HG02610 (cell line): ENCODE results near the gene ALKBH7.
"Not testable (repeated sequence)": the region's sequence is repeated elsewhere in the genome, so short reads cannot be mapped to it uniquely, and the experiment has no call there.

ENCODE experiments used
- ATAC-seq: cut with Tn5 transposase; IDR thresholded peaks from one replicate; pipeline ENCODE4 v1.9.1; 2021; ENCODE audit warnings: mild to moderate bottlenecking, moderate library complexity; ENCODE audit not compliant: unreplicated experiment

Gene ALKBH7

DNA sequence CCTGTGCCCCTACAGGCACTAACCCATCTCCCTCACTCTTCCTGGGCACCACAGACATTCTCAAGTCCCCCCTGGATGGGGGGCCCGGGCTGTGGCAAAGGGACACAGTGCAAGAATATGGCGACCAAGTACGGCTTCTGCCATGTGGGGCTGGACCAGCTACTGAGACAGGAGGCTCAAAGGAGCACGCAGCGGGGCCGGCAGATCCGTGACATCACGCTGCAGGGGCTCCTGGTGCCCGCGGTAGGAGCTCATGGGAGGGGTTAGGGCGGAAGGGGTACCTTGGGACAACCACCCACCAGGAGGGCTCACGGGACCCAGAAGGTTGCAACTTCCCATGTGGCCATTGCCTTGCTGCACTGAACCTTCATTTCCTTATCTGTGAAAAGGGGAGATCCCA, 23.7 kb downstream of the ALKBH7 start:
- ATAC-seq = no peak

DNA sequence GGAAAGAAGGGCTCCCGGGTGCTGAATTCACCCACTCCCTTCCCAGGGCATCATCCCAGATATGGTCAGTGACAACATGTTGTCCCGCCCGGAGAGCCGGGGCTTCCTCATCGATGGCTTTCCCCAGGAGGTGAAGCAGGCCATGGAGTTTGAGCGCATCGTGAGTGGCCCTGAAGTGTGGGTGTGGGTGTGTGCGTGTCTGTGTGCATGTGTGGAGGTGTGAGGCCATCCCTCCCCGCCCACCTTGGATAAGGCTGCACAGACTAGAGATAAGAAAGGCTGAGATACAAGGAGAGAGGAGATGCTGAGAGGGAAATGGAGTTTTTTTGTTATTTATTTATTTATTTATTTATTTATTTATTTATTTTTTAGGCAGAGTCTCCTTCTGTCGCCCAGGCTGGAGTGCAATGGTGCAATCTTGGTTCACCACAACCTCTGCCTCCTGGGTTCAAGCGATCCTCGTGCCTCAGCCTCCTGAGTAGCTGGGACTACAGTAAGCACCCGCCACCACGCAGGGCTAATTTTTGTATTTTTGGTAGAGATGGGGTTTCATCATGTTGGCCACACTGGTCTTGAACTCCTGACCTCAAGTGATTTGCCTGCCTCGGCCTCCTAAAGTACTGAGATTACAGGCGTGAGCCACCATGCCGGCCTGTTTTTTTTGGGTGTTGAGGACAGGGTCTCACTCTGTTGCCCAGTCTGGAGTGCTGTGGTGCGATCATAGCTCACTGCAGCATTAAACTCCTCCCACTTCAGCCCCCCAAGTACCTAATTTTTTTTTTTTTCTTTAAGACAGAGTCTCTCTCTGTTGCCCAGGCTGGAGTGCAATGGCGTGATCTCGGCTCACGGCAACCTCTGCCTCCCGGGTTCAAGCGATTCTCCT, 27.7 kb downstream of the ALKBH7 start:
- not testable (repeated sequence) for ATAC-seq

DNA sequence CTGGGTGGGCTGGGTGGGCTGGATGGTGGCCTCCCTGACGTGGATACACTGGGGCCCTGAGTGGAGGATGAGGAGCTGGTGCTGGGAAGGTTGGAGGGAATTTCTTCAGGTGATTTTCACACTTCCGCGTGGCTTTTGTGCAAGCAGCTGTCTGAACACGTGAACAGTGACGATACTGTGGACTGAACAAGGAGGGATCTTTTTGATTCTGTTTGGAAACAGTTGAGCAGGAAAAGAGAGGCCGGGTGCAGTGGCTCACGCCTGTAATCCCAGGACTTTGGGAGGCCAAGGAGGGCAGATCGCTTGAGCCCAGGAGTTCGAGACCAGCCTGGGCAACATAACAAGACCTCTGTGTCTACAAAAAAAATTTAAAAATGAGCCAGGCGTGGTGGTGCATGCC, 29.5 kb downstream of the ALKBH7 start:
- no peak for ATAC-seq

DNA sequence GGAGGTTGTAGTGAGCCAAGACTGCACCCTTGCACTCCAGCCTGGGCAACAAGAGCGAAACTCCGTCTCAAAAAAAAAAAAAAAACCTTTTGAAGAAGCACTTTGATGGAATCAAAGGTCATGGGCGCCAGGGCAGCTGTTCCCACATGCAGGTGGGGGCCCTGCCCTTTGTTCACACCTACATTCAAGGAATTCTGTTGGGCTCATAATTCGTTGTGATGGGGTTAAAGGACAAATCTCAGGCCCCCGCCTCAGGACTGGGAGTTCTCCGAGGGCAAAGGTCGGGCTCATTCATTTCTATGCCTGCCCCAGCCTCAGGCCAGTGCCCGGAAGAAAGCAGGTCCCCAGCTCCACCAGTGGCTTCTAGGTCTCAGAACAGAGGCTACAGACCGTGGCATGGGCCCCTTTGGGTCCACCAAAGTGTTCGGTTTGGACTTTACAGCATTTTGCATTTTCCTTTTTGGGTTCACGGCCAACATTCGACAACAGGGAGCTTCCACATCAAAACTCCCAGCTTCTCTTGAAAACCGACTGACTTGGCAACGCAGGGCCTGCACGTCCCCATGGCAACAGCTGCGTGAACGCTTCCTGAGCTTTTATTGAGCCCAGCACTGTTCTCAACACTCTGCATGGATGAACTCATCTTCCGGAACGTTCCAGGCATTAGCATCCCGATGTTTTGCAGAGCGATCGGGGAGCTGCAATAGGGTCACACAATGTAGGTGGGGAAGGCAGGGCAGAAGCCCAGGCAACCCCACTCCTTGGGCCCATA, 30.4 kb downstream of the ALKBH7 start:
- no peak for ATAC-seq

DNA sequence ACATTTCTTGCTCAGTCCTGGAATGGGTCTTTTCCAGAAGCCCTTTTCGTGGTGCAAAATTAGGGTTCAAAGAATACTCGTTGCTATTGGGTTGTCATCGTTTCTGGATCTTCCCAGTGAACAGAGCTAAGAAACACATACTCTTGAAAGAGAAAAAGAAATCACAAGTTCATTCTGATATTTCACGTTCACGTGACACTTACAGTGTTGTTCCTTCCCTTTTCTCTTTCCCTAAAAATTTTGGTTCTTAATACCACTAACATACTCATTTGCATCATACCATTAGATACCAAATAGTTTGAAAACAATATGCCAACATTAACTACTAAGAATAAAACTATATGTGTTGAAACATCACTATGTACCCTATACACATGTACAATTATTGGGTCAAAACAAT, 33.8 kb downstream of the ALKBH7 start:
- no peak for ATAC-seq

DNA sequence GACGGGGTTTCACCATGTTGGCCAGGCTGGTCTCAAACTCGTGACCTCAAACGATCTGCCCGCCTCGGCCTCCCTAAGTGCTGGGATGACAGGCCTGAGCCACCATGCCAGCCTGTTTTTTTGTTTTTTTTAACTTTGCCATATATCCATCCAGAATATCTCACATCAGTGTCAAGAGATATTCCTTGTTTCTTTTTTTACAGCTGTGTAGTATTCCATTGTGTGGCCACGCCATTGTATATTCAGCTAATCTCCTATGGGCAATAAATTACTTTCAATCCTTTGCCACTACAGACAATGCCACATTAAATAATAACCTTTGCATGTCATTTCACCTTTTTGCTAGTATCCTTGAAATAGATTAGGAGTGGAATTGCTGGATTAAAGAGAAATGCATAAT, 36.8 kb downstream of the ALKBH7 start:
- no peak for ATAC-seq

DNA sequence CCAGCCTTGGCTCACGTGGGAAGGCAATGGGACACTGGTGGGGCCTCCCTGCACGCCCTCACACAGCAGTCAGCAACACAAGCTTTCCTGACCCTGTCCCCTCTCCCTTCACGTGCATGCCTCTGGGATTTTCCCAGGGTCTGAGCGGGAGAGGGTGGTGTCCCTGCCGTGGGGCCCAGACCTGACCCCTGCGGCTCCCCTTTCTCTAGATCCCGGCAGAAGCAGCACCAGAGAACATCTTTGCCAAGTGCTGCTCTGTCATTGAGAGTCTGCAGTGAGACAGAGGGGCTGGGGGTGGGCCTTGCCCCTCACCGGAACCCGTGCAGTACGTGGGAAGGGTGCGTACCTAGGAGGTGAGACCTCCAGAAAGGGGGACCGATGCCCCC, 39.5 kb downstream of the ALKBH7 start:
- no peak for ATAC-seq

DNA sequence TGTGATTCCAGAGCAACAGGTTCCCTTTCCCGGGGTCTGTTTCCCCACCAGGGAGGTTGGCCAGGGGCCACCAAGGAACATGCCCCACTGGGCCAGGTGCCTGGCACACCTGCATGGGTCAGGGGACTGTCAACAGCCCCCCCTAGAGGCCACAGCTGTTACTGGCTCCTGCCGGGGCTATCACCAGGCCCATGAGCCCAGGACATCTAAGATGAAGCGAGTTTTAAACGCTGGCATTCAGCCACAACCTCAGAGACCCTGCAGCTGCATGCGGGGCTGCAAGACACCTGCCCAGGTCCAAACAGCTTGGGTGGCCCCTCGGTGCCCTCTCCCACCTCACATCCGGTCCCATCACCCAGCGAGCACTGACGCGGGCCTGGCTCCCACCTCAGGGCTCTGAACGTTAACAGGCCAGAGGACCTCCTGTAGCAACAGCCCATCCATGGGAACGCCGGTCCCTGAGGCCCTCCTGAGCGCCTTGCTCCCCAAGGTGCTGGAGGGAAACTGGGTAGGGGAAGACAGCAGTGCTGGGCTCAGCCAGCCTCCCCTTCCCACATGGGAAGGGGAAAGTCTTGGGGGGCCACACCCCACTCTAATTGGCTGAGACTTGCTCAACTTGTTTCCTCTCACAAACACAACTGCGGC, 40.0 kb downstream of the ALKBH7 start:
- no peak for ATAC-seq

DNA sequence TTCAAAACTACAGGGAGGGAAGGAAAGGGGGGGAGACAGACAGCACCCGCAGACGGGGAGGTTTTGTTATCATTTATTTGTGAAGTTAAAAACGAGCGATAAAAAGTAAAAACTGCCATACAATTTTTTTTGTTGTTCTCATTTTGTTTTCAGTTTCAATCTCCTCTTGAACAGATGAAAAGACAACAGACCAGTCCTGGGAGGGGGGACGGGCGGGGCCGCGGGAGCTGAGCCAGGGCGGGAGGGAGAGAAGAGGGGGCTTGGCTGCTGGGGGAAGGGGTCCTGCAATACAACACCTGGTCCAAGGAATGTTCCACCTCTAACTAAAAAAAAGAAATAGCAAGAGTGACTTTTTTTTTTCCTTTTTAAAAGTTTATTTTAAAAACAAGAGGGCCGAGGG, 40.7 kb downstream of the ALKBH7 start:
- no peak for ATAC-seq

DNA sequence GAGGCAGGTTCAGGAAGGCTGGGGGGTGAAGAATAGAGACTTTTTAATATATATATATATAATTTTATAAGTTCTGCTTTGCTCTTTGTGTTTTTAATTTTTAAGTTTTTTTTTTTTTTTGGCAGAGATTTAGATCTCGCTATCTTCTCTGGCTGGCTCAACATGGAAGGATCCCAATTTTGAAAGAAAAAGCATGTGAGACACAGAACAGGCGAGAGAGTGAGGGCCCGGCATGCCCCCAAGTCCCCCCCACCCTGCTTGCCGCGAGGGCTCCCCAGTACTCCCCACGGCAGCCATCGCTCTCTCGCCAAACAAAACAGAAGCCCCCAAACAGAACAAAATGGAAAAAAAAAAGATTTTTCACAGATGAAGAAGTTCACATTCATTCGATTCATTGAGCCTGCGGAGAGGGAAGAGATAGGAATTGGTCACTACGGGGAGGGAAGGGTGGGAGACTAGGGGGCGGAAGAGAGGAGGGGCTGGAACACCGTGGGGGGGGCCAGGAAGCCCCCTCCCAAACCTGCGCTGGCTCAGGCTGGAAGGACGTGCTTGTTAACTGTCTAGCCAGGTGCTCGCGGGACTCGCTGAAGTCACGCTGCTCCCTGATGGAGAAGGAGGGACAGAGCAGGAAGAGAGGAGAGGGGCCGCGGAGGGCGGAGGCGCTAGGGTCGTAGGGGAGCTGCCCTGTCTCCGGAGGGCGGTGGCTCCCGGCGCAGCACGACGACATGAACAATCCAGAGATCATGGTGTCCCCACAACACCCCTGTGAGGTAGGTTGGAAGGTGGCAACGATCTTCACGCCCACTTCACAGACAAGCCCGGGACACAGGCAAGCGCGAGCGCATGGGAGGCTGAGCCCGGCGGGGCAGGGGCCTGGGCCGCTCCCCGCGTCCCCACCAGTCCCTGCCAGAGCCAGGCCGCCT, 41.4 kb downstream of the ALKBH7 start:
- ATAC-seq = no peak

DNA sequence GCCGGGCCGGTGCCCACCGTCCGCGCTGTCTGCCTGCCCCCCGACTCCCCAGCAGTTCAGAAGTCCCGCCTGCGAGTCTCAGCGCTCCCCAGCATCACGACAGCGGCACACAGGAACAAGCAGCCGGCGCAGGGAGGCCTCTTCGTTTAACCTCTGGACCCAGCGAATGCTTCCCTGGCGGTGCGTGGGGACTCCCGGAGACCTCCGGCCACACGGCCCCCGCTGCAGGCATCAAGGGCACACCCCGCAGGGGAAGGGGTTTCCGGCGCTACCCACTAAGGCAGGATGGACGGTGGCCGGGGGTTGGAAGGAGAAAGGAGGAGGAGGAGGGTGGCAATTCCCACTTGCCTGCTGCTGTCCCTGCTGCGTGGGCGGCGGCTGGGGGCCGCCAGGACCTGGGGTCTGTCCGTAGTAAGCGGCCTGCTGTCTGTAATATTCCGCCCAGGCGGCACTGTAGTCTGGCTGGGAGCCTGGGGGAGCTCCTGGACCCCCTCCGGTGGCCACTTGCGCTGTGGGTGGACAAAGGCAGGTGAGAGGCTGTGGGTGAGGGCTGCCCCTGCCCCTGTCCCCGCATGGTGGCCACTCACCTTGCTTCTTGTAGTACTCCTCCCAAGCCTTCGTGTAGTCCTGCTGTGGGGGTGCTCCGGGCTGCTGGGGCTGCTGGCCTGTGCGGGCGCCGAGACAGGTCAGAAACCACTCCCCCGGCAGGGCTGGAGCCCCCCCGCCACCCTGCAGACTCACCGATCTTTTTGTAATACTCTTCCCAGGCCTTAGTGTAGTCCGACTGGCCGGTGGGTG, 42.4 kb downstream of the ALKBH7 start:
- no peak for ATAC-seq

DNA sequence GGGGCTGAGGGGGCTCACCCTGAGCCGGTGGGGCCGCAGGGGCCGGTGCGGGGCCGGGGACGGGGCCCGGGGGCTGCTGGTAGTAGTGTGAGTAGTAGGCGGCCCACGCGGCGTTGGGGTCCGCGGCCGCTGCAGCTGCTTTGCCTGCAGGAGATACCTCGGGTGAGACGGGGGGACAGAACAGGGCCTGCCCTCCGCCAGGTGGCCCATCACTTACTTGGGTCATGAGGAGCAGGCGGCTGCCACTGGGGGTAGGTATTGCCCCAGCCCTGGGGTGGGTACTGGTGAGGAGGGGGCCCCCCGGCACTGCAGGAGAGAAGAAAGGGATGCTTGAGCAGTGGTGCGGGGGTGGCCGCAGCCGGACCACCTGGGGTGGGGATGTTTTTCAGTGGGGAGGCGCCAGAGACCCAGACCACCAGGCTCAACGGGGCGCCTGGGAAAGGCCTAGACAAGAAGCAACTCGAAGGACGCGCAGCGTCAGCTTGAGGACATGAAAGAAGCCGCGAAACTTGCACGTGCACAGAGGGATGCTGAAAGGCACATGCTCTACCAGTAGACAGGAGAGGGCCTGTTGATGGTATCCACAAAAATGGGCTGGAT, 43.1 kb downstream of the ALKBH7 start:
- ATAC-seq = no peak

DNA sequence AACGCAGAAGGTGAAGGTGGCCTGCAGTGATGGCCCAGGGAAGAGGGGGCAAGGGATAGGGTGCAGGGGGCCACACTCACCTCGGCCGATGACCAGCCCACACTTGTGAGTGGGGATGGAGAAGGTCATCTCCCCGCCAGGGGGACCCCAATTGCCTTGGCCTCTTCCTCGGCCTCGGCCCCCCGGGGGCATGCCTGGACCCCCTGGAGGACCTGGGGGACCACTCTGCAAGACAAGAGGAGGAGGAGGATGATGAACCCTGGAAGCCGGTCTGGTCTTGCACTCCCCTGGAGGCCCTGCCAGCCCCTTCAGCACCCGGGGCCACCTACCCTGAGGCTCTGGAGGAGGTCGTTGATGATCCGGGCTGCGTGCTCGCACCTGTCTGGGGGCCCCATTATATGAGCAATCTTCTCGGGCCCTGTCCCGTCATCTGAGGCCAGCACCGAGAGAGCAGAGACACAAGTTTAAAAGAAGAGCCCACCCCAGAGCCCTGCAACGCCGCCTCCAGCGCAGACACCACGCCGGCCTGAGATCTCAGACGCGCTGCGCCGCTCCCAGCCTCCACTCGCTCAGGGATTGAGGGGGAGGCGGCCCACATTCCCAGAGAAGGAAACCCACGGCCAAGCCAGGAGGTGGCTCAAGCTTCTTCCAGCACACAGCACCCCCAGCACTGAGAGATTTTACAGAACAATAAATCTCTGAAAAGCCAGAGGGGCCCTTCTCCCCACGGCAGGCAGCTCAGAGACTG, 44.2 kb downstream of the ALKBH7 start:
- ATAC-seq = no peak

DNA sequence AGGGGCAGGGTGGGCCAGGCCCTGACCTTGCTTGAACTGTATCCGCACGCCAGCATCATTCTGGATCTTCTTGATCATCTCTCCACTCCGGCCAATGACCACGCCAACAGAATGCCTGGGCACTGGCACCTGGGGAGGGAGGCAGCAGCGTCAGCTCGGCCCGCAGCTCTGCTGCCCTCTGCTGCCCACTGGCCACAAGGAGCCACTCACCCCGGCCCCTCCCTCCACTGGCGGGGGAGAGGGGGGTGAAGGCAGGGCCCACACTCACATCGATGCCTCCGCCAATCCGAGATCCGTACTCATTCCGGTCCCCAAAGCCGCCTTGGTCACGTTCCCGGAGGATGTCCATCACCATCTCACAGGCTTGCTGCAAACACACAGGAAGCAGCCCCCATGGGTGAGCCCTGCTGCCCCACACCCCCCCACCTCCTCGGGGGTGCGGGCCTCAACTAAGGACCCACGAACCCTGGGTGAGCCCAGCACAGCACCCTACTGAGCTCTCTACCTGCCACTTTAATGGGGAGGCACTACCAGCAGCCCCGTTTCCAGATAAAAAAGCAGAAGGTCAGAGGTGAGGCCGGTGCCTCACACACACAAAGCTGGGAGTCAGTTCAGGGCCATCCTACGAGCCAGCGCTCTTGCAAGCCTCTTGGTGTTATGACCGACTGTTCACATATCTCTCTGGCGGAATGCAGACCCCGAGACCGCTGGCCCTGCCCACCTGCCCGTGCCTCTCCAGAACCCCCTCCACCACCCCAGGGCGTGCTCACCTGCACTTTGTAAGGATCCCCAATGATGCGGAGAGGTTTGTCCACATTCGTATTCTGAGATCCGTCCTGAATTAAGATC, 45.3 kb downstream of the ALKBH7 start:
- ATAC-seq = no peak

DNA sequence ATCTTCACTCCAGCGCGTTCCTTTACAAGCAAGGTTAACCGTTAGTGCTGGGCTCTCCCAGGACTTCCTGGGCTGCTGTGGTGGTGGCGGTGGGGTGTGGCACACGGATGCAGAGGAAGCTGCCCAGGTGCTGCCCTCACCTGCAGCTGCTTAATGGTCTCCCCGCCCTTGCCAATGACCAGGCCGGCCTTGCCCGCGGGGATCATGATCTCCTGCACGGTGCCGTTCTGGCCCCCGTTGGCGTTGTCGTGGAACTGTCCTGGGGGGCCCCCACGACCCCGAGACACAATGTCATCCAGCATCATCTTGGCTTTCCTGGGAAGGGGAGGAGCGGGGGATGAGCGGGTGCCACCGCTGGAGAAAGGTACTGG, 46.0 kb downstream of the ALKBH7 start:
- no peak for ATAC-seq

DNA sequence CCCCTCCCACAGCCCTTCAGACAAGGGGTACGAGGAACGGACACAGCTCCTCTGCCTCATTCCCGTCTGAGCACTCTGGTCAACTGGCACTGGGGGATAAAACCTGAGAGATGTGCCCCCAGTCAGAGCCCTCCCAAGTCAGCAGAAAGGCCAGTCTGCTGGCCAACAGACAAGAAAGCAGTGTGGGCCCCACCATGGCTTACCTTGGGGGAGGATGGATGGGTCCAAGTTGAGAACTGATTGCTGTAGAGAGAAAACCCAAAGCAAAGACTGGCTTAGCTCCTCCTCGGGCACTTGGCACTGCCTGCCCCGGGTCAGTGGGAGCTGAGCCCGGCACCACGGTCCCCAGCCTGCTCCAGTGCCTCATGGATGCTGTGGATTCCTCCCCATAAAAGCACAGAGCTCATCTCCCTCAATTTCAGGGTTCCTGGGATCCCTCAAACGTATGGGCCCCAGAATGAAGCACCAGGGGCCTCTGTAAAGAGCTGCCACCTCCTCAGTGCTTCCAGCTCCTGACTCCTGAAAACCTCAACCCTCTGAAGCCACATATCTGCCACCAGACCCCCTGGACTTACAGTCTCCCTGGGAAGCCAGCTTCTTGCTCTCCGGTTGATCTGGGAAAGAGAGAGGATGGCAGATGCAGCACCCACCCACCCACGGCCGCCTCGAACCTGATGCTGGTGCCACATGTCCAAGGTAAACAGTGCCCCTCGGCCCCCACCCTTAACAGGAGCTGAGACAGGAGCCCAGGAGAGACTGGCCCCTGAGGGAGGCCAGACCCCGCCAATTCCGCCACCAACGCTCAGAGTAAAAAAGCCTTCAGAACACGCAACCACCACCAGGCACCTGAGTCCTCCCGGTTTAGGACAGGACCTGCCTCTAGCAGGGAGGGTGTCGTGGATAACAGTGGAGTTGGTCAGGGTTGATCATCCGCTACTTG, 48.8 kb downstream of the ALKBH7 start:
- ATAC-seq = no peak
